Right atrium auricular region (tissue), 2 donors: ENCODE results near the gene PIK3R3. TPM values are rescaled to one million over a fixed set of nuclear protein-coding genes. Genes with fewer than 3 reads are reported as not detected.
A peak's percentile ranks its signal among the peaks of the same experiment; 100 is the strongest.

Source experiments
- DNase-seq: peaks from one replicate; pipeline ENCODE4 v3.0.0-alpha.2; 2019; ENCODE audit warnings: low spot score
- H3K27ac ChIP-seq, 2 donors: fragments of 200-600 bp; sonication (generic); 1 replicate in 1 of 2; 2 replicates in 1 of 2; pipeline ENCODE4 v1.5.1; 2016 to 2019
- H3K27me3 ChIP-seq, 2 donors: fragments of 200-600 bp; sonication (generic); one replicate each; pipeline versions ENCODE4 v1.5.1 to v1.6.0; 2017 to 2019
- H3K36me3 ChIP-seq: fragments of 200-600 bp; sonication (generic); one replicate; pipeline ENCODE4 v1.5.1; 2016
- H3K4me1 ChIP-seq, 2 donors: fragments of 200-600 bp; sonication (generic); one replicate each; pipeline versions ENCODE4 v1.5.1 to v1.6.0; 2017 to 2019
- H3K4me3 ChIP-seq, 2 donors: fragments of 200-600 bp; sonication (generic); 1 replicate in 1 of 2; 2 replicates in 1 of 2; pipeline ENCODE4 v1.5.1; 2017 to 2019; ENCODE audit warnings: mild to moderate bottlenecking in 1 of 2, moderate library complexity in 1 of 2
- H3K9me3 ChIP-seq, 2 donors: fragments of 200-600 bp; sonication (generic); one replicate each; pipeline ENCODE4 v1.5.1; 2019
- CTCF ChIP-seq, 2 donors: fragments of 200-600 bp; sonication (generic); IDR thresholded peaks; one replicate each; pipeline ENCODE4 v1.5.1; 2019; ENCODE audit warnings: antibody characterized with exemption in 2 of 2
- total RNA-seq, 2 donors: library from RNA; depleted of rRNA; stranded (reverse); fragments of >200 nt; gene quantifications; one replicate each; pipeline ENCODE4 v1.1.0, GENCODE V29; 2016

The PIK3R3 gene
- total RNA-seq, 2 donors from 2014 or later: 24.3 to 35.3 TPM

DNA sequence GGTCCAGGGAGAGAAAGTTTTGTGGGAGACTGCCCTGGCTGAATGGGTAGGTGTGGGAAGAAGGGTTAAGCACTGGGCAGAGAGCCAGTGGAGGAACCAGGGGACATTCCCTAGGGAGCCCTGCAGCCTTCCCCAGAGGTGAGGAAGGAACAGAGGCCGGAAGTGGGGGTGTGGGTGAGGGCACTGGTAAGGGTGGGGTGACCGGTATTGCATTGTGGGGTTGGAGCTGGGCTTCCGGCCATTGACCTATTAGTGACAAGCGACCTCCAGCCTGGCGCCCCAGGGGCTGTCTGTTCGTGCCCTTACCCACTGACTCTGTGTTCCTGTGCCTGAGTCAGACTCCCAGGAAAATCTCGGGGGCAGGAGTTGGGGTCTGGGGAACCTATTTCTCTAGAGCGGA, 38.9 kb upstream of the PIK3R3 start:
- DNase-seq: no peak
- H3K4me1 ChIP-seq: peaks cover 0 to 82% of the 10 kb centered on the region in 2 donors
- H3K36me3 ChIP-seq: no peaks in the 10 kb centered on the region
- no peak overlapping the region for H3K4me3 ChIP-seq
- TF ChIP-seq CTCF (IDR thresholded peaks at IDR 0.05): no peak
- H3K27me3 ChIP-seq: no peaks in the 10 kb centered on the region
- peak overlapping the region; percentile 58 to 76 for H3K27ac ChIP-seq
- H3K9me3 ChIP-seq: no peaks in the 10 kb centered on the region

GRCh38 chr1:46169811-46170454, 37.5 kb upstream of the PIK3R3 start:
- H3K4me1 ChIP-seq: peaks cover 0 to 78% of the 10 kb centered on the region in 2 donors
- H3K27me3 ChIP-seq: no peaks in the 10 kb centered on the region
- DNase-seq: no peak
- no peak for TF ChIP-seq CTCF (IDR thresholded peaks at IDR 0.05)
- peak overlapping the region; percentile 48 to 76 for H3K27ac ChIP-seq
- H3K36me3 ChIP-seq: no peaks in the 10 kb centered on the region
- H3K9me3 ChIP-seq: no peaks in the 10 kb centered on the region
- no peak overlapping the region for H3K4me3 ChIP-seq

DNA sequence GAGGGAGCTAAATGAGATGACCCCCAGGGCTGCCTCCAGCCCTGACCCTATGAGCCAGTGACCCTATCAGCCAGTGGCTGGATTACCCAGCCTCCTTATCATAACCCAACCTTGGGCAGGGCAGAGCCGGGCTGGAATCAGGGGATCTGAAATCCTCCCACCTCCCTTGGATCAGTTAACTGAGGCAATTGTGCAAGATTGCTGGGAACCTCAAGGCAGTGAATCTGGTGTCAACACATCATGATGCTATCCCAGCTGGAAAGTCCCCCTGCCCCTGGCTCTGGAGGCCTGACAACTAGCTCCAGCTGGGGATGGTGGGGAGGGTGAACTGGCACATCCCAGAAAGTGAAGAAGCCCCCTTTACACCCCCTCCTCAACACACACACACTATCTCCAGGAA, 36.0 kb upstream of the PIK3R3 start:
- Histone ChIP-seq H3K9me3 (no peaks in the 10 kb centered on the region), H3K36me3 (no peaks in the 10 kb centered on the region), H3K4me3 (no peak overlapping the region), H3K4me1 (peaks cover 0 to 63% of the 10 kb centered on the region in 2 donors), H3K27me3 (no peaks in the 10 kb centered on the region), H3K27ac (peak overlapping the region in 1 of 2 donors; percentile 68)
- no peak for TF ChIP-seq CTCF (IDR thresholded peaks at IDR 0.05)
- no peak for DNase-seq

DNA sequence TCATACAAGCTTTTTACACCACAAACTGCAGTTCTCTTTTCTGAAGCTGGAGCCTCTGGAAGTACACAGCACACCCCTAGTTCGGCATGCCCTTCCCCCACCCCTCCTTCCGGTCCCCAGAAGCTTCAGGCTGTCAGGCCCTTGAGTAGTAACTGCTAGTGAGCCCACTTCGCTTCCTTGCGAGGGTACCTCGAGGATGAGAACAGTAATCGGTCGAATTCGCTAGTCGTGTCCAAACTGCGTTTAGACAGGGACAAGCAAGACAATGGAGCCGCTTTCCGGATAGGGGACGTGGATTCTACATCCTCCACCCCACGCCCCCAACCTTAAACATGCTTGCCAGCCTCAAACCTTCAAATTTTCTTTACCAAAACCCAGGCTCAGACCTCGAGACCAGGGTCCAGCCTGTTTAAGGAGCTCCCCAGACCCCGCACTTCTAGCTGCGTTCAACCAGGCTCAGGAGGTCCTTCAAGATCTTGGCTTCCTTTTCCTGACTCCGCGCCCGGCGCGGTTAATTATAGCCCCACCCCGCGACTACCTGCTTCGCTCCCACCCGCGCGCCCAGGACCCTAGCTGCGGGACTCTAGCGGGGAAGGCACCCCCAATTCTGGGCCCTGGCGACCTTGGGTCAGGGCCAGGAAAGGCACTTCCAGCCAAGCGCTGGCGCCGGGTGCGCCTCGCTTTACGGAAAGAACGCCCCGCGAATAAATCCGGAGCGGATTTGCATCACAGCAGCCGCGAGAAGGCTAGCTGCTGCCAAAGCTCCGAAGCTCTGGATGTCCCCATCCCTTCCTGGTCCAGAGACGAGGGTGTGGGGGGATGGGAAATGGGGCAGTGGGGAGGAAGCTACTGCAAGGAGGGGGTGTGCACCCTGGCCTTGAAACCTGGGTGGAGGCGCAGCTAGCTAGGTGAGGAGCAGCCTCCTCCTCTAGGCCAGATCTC, 34.4 kb upstream of the PIK3R3 start:
- no peaks in the 10 kb centered on the region for H3K36me3 ChIP-seq
- peak overlapping the region; percentile 68 to 77 for H3K27ac ChIP-seq
- TF ChIP-seq CTCF (IDR thresholded peaks at IDR 0.05): no peak
- H3K4me1 ChIP-seq: peaks cover 0 to 48% of the 10 kb centered on the region in 2 donors
- no peaks in the 10 kb centered on the region for H3K9me3 ChIP-seq
- peak overlapping the region; percentile 38 to 48 for H3K4me3 ChIP-seq
- peak; percentile 80 for DNase-seq
- no peaks in the 10 kb centered on the region for H3K27me3 ChIP-seq

DNA sequence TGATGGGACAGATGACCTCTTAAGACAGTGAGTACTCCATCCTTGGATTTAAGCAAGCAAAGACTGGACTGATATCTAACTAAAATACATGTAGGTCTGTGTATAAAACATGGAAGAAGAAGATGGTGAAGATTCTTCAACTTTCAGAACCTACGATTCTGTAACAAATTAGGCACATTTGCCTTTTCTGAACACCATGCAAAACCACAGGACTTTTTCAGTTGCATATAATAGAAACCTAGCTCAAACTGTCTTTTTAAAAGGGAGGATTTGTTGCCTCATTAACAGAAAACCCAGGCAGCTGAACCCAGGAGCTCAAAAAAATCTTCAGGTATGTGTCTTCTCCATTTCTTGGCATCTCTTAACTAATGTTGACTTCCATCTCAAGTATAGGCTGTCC, 27.8 kb upstream of the PIK3R3 start:
- no peak for TF ChIP-seq CTCF (IDR thresholded peaks at IDR 0.05)
- Histone ChIP-seq H3K9me3 (no peaks in the 10 kb centered on the region), H3K4me1 (no peaks in the 10 kb centered on the region), H3K4me3 (no peak overlapping the region), H3K36me3 (no peaks in the 10 kb centered on the region), H3K27me3 (no peaks in the 10 kb centered on the region), H3K27ac (no peak overlapping the region)
- DNase-seq: no peak
